Activated CD4-positive, alpha-beta T cell treated with anti-CD3 and anti-CD28 coated beads, Interleukin-2, Interleukin-4, amounts not matched to agents 100 ng/mL and 50 ng/mL, durations not matched to agents 16 hours and 8 hours (primary cell): ENCODE measurements around the gene EIPR1.
A peak's percentile ranks its signal among the peaks of the same experiment; 100 is the strongest.

ENCODE experiments used
- DNase-seq: peaks from one replicate; pipeline ENCODE4 v3.0.0-alpha.2; 2020; ENCODE audit warnings: low spot score

Gene EIPR1

DNA sequence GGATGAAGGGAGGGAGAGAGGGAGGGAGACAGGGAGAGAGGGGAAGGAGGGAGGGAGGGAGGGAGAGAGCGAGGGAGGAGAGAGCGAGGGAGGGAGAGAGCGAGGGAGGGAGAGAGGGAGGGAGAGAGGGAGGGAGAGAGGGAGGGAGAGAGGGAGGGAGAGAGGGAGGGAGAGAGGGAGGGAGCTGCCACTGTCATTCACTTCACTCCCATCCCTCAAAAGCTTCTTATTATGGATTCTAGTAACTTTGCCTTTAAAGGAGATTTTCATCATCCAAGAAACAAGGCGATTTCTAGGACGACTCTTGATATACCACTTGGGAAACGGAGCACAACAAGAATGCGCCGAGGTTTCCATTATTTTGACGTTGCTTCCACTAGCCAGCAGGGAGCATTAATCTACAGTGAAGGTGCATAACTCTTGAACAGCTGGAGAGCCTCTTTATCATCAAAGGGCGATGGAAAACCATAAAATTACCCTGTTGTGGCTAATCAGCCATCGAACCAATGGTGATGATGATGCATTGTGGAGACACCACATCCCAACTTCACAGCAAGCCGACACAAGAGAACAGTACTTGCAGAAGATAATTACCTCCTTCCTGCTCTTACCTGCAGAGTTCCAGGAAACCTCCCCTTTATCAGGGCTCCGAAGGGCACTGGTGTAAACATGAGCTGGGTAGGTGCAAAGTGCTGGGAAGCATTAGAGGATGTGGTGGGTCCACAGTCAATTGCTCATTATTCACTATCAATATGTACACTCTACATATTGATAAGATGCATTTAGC lies 130.5 kb downstream of the EIPR1 start:
- no peak for DNase-seq

DNA sequence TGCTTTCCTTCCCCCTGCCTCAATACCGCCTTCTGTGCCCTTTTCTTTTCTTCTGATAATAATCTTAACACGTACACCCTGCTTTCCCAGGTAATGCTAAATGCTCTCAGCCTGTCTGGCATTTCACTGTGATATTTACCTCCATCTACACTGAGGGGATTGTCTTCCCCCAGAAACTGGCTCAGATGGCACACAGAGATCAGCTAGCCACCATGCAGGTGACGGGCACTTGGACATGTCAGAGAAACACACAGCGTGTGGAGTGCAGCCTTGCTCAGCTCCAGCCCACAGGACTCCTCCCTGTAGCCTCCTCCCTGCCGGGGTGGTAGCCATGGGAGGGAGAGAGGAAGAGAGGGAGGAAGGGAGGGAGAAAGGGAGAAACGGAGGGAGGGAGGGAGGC lies 131.2 kb downstream of the EIPR1 start:
- no peak for DNase-seq

DNA sequence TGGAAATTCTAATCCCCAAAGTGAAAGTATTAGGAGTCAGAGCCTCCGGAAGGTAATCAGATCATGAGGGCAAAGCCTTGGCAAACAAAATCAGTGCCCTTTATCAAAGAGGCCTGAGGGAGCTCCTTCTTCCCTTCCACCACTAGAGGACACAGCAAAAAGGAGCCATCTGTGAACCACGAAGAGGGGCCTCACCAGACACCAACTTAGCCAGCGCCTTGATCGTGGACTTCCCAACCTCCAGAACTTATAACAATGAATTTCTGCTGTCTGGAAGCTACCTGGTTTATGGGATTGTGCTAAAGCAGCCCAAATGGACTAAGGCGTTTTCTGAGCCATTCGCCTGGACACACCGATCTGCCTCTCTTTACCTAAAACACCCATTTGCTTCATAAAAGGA lies 133.1 kb downstream of the EIPR1 start:
- DNase-seq, result no peak

DNA sequence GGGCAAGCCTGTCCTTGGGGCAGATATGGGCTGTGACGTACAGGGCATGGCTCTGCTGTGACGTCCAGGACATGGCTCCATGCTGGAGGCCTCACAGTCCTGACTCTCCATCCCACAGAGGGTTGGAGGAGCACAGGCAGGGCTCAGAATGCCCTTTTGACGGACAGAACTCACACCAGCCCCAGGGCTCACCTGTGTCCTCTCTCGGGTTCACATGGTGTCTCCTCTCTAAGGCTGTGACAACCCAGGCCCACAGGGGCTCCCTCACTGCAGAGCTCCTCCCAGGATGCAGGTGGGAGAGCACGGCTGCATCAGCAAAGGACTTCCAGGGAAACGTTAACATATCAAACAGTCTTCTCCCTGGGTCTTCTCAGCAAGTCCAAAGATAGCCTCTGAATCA lies 133.8 kb downstream of the EIPR1 start:
- no peak for DNase-seq

DNA sequence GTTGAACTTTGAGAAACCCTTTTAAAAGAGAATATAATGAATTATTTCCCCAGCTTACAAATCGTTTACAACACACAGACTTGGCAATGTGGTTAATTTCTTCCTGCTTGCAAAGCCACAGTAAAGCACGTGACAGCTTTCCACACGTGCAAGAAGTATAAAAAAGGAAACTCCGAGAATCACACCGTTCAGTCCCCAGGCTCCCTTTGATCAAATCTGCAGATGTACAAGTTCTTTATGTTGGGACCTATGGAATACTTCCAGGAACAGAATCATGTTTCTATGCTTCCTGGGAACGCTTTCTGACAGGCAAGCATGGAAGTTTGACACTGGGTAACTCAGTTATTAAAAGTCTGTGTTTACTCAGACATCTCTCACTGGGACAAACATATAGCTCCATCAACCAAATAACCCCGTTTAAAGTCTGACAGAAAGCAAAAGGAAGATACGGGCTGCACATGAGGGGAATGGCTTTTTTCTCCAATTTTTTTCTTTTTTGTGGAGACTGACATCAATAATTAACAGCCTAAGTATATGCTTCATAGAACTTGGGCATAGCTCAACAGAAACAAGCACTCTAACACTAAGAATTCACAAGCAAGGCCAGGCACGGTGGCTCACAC lies 134.8 kb downstream of the EIPR1 start:
- DNase-seq, result peak; percentile 50

DNA sequence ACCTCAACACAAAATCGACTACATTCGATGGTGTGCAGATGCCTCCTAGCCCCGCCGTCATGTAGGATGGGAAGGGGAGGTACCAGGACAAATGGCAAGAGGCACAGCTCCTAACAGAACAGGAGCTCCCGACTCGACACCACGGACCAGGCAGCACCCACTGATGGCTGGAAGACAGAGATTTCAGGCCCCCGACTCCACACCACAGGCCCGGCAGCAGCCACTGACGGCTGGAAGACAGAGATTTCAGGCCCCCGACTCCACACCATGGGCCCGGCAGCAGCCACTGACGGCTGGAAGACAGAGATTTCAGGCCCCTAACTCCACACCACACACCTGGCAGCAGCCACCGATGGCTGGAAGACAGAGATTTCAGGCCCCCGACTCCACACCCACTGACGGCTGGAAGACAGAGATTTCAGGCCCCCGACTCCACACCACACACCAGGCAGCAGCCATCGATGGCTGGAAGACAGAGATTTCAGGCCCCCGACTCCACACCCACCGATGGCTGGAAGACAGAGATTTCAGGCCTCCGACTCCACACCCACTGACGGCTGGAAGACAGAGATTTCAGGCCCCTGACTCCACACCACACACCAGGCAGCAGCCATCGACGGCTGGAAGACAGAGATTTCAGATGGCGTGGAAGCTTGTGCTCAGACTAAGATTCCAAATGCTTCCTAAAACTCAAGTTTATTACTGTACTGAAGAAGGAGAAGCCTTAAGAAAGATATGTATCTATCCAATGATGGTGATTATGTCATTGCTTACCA lies 135.5 kb downstream of the EIPR1 start:
- no peak for DNase-seq

DNA sequence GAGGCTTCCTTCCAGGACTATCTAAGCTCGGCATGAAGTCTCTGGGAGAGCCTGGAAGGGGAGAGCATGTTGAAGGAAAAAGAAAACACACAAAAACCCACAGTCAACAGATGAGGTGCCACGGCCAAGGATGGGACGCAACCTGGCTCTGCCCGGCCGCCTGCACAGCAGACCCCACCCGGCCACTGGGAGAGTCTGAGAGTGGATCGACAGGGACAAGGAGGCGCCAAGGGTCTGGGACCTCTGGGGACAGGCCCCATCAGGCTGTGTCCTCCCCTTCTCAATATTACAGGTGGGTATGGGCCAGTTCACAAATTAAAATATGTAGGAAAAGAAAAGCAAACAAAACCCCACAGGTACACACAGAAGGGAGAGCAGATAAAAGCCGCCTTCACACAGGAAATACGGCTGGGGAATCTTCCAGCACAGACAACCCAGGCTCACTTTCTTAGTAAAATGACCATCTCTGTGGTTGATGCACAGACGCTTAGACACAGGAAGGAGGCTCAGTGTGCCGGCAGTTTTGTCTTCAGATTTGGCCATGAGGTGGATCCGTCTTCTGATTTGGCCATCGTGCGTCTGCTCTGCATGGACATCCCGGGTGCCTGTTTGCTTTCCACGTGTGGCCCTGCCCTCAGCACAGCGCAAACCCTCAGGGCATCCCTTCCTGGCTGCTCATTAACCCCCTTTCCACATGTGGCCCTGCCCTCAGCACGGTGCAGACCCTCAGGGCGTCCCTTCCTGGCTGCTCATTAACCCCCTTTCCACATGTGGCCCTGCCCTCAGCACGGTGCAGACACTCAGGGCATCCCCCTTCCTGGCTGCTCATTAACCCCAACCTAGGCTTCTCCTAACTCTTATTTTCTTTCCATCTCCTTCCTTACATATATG lies 138.4 kb downstream of the EIPR1 start:
- peak; percentile 49 for DNase-seq

DNA sequence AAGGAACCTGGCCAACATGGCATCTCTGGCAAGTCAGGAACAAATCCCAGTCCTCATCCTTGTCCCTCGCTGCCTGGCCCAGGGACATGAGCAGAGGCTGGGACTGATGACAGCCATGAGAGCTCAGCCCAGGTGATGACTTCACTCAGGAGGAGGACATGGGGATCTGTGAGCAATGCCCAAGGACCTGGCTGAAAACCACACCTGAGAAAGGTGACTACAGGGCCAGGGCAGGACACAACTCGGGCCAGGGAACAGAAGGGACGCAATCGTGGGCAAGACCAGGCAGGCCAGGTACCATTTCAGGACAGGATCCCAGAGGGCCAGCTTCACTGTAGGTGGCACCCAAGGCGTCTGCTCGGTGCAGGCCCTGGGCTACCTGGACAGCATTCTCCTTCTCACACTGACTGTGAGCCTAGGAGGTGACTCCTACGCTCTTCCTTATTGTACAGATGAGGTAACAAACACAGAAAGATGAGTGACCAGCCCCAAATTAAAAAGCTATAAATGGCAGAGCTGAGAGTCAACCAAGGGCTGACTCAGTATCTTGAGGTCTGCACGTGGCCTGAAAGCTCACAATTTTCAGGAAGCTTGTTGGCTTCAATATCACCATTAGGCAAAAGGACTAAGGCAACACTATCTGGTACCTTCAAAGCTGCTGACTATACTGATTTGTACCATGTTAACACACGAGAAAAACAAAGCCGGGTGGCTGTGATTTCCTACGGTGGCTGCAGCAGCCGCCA lies 141.1 kb downstream of the EIPR1 start:
- no peak for DNase-seq

DNA sequence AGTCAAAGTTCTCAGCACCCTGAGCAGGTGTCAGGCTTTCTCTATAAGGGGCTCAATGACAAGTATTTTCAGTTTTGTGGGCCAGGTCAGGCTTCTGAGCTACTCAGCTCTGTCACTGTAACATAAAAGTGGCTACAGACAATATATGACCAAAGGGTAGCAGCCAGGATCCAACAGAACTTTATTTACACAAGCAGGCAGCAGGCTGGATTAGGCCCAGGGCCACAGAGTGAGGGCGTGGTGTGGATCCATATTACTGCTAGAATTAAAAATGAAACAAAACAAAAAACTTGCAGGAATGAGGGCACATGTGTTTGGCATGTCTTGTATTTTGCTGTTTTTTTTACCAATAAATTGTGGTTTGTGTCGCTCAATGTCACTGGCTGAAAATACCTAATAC lies 143.7 kb downstream of the EIPR1 start:
- DNase-seq, result no peak

DNA sequence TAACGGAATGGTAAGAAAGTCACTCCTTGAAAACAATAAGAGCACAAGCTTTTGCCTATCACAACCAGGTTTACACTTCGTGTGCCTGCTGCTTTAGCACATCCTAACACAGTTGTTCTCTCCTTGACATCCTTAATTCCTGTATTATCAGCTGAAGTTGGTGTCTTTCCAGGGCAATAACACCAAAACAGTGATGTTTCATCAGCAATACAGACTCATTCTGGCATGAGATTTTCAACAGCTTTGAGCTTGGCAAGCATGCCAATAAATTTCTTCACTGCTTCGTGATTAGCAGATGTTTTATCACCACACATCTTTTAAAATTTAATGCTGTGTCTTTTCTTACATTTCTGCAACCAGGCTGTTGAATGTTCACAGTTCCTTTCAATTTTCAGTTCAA lies 148.4 kb downstream of the EIPR1 start:
- no peak for DNase-seq

DNA sequence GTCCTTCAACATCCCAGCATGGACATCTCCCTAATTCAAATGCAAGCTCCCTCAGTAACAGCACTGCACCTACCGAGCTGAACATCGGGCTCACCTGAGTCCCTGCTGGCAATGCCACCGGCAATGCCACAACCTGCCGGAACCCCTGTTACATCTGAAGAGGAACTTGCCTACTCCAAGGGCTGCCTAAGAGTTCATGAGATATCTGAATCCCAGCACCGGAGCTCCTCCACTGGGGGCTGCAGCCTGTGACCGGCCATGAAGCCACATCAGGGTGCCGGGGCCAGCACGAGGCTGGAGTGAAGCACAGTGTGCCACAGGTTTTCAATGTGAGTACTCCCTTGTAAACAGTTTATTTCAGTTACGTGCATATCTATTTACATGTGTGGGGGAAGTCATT lies 152.9 kb downstream of the EIPR1 start:
- DNase-seq, result no peak

DNA sequence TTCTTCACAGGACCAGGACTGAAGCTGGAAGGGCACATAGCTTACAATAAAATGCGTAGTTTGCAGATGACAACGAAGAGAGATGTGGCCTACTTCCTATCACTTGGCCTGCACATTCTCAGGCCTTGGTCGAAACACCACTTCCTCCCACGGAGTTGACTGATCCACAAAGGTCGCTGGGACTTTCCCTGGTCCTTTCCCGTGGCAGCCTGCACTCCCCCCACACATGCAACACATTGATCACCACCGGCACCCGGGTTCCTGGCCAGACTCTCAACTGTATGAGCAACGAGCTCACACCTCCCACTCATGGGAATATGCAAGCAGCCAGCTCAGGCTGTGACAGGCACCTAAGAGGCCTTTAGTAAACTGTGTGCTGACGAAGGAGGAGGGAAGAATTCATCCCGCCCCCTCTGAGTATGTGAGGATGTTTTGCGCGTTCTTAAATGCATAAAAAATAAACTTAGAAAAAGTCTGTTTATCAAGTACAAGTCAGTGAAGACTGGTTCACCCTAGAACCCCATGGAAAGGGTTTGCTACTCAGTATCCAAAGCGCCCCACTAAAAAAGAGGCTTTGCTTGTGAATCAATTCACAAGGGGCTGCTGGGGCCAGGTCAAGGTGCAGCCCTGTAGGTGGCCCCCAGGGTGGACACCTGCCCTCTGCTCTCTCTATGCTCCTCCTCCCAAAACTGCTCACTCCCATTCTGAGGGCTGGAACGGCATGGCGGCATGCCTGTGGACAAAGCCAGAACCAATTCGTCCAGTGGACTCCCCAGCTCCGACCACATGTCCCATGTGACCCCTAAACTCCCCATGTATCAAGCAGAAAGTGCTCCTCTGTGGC lies 154.3 kb downstream of the EIPR1 start:
- peak; percentile 84 for DNase-seq

DNA sequence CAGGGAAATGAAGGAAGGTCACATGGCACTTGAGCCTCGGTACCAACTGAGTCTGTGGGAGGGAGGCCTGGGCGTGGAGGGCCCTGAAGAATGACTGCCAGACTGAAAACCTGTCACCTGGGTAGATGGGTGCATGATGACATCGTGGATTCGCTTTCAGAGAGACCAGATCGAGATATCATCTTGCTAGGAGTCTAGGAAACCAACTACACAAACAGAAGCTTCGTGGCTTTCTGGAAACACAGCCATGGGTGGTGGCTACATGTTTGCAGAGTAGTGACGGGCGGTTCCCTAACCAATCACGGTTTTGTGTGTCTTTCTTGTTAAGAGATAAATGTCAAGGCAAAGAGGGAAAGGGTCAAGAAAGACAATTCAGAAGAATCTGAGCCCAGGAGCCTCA lies 155.0 kb downstream of the EIPR1 start:
- peak; percentile 73 for DNase-seq

DNA sequence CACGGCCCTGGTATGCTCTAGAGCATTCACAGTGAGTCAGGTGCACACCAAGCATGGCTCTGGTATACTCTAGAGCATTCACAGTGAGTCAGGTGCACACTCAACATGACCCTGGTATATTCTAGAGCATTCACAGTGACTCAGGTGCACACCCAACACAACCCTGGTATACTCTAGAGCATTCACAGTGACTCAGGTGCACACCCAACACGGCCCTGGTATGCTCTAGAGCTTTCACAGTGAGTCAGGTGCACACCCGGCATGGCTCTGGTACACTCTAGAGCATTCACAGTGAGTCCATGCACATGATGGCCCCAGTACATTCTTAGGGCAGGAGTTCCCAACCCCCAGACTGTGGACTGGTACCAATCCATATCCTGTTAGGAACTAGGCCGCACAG lies 158.1 kb downstream of the EIPR1 start:
- no peak for DNase-seq

DNA sequence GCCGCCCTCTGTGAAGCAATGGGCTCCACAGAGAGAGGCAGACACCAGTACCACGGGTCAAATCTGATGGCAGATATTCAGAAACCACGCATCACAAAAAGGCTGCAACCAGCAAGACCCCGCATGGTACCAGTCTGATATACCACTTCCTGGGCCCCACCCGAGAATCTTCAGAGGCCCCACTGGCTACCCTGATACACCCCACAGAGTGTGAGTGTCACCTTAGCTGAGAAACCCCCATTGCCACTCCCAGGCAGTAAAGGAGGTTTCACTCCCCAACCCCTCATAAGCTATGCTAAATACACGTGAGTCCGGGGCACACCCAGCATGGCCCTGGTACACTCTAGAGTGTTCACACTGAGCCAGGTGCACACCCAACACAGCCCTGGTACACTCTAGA lies 160.0 kb downstream of the EIPR1 start:
- DNase-seq, result no peak

DNA sequence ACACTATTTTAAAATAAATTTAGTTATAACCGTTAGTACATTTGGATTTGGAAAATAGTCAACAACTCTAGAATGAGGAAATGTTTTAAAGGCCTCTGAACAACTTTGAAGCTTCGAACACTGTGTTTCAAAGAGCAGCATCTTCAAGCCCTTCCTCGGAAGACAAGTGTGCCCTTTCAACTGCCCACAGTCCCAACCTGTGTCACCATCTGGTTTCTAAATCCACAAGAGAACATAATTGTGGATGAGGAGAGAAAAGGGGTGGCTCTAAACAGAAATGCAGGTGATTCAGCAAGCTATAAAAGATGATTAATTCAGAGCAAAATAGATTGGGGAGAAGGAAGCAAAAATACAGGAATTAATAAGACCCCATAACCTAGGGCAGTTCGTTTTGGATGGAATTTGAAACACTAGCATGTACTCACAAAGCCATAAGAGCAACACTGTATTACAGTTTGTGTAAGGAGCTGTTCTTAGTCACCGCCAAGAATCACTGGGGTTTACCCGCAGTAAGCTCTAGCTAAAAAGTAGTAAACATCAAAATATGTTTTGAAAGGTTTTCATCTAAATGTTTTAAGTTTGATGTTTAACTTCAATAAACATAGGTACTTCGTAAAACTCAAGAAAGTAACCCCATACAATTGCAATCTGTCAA lies 160.7 kb downstream of the EIPR1 start:
- DNase-seq, result no peak

DNA sequence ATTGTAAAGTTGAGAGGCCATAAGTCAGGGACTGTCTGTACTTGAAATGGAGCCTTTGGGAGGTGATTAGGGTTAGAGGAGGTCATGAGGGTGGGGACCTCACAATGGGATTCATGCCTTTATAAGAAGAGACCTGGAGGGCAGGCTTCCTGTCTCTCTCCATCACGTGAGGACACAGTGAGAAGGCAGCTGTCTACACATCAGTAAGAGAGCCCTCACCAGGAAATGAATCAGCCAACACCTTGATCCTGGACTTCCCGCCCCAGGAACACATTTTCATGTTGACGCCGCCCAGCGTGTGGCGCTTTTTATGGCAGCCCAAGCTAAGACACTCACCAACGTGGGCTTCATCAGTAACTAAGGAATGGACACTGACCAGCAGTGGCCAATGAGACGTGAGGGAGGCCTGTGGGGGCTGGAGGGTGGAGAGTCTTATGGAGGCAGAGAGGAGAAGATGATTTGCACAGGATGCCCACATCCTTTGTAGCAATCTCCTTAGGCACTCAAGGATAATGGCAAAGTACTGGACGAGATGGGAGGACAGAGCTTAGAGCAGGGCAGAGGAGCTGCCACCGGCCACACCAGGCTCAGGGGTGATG lies 162.7 kb downstream of the EIPR1 start:
- DNase-seq, result peak; percentile 6

DNA sequence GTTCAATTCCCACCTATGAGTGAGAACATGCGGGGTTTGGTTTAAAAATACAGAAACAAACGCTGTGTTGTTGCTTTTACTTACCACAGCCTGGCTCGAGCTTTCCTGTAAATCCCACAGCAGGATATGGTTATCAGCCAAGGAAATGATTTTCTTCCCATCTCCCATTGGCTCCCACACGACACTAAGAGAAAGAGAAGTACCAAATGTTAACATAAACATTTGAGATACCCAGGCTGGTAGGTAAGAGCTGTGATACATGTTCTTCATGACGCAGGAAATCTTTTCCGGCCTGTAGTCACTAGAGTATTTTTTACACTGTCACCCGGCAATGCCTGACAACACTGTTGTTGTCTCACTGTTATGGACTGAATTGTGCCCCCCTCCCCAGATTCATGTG lies 163.6 kb downstream of the EIPR1 start:
- DNase-seq, result no peak

DNA sequence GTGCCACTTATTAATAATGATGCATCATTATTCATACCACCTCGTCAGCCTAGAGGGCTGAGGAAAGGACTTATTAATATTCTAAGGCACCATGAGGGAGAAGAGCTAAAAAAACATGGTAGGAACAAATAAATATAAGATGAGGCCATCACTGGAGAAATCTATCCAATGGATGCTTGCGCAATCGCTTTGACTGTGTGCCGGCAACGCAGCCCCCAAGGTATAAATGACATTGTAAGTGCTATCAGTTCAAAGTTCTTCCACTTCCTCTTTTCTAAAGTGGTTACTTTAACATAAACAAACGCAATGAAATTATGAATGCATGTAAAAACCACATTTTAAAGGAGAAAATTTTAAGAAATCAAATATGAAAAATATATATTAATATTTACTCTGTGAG lies 164.6 kb downstream of the EIPR1 start:
- no peak for DNase-seq

DNA sequence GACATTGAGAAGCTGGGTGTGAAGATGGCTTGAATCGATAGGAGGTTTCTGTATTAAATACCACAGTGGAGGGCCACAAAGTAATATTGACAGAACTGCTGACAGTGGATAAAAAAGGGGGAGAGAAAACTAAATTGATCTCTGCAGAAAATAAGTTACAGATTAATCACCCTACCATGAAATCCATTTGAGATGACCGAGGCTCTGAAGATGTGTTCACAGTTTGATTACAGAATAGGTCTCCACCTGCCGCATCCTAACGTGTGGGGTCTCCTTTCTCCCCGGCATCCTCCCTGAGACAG lies 165.6 kb downstream of the EIPR1 start:
- no peak for DNase-seq
